Stimulated activated CD8-positive, alpha-beta memory T cell treated with anti-CD3 and anti-CD28 coated beads, Interleukin-12 subunit alpha, Interleukin-12 subunit beta, amount 100 ng/mL, for 4 hours (primary cell): ENCODE results near the gene NR2C2.

Experiments
- DNase-seq: peaks from one replicate; pipeline ENCODE4 v3.0.0-alpha.2; 2020; ENCODE audit warnings: low read depth

The NR2C2 gene

GRCh38 chr3:15023249-15023648, 75.9 kb downstream of the NR2C2 start:
- DNase-seq: no peak

DNA sequence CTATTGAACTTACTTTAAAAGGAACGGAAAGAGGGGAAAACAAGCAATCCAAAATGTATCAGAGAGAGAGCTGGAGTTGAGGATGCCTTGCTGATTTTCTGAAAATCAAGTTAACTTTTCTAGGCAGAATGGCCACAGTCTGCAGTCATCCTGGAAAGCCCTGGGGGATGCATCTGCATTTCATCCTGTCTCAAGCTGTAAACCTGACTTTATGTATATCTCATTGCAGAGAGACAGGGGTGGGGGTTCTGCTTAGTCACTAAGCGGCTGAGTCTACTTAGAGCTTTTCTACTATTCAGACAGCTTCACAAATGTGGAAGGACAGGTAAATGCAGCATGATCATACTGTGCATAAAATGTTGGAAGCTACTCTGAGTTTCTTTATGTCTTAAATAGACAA, 76.3 kb downstream of the NR2C2 start:
- no peak for DNase-seq

GRCh38 chr3:15029625-15030024, 82.2 kb downstream of the NR2C2 start:
- no peak for DNase-seq

DNA sequence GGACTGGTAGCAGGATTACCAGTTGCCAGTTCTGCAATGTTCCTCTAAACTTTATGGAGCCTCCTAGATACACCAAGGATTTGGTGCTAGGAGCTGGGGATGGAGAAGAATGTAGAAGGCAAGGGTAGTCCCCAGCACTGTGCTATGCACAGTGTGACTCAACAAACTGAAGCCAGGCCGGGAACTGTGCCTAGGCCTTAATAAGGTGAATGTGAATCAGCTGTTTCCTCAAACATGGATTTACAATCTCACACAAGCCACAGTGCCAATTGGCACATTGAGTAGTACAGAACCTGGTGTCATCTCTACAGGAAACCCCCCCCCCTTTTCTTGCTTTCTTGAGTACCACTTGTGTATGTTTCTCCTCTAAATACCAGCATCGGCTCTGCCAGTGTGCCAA, 85.3 kb downstream of the NR2C2 start:
- no peak for DNase-seq

DNA sequence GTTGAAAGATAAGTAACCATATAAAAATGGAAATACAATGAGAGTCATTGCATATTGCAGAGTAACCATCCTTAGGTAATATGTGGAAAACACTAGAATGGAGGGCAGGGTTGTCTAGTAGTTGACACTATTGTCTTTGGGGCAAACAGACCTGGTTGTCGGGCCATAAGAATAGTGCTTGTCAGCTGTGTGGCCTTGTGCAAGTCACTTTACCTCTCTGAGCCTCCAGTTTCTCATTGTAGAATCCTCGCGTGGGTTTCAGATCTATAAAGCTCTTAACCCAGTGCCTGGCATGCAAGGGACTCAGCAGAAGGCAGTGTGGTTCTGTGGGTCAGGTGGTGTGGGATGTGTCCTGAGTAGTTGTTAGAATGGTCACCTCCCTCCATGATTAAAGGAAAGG, 85.7 kb downstream of the NR2C2 start:
- no peak for DNase-seq

- no peak for DNase-seq
Observed at GRCh38 chr3:15038306-15038705, 90.9 kb downstream of the NR2C2 start.

GRCh38 chr3:15040844-15041243, 93.5 kb downstream of the NR2C2 start:
- no peak for DNase-seq

DNA sequence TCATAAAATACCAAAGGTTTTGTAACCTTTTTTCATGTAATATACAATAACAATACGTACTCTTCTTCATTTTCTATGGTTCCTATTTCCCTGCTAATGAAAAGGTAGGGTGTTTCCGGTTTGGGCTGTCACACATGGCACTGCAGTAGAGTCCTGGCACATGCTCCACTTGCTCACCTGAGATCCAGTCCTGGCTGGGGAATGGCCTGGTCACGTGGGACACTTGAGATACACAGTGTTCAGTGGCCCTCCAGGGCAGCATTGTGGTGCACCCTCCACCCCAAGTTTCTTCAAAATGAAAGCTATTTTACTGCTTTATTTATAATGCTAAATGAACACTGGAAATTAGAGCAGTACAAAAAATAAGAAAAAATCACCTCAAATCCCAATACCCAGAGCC, 94.6 kb downstream of the NR2C2 start:
- no peak for DNase-seq

DNA sequence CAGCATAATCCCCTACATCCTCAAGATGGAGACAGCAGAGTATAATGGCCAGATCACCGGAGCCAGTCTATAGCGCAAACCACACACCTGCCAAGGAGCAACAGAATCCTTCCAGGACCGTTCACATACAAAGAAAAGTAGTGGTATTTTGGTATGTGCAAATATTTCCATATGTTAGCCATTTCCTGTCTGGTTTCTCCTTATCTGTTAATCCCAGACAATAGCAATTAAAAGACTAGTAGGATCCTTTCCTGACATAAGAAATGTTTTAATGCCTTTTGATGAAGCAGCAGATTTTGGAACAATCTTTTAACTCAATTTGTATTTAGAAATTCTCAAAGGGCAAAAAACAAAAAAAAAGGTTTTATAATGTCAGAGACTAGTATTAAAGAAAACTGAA, 95.6 kb downstream of the NR2C2 start:
- DNase-seq: no peak

DNA sequence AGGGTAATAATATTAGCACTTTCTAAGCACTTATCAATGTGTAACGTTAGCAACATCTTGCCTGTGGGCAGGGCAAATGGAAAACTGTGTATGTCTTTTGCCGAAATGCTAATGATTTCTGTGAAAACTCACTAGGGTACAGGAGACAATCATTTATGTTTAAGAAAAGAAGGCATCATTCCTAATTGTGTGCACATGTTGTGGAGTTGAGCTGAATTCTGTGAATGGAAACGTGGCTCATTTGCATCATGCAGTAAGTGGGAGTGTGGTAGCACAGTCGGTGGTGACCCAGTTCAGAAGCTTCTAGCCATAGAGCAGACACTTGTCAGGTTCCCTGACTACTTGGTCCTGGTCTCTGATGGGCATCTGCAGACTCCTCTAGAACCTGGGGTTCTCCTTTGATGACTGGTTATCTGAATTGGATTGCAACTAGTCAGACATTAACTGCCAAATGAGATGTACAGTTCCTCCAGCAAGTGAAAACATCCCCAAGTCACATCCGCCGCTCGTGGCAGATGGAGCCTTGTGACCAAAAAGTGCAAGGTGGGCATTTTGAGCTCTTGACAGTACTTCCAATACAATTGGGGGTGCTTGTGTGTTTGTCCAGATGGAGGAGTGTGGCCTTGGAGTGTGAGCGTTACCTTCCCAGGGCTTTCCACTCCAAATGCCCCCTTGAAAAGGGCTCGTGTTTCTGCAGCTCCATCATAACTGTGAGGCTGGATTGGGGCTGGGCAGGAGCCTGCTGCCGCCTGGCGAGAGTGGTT, 96.2 kb downstream of the NR2C2 start:
- no peak for DNase-seq

DNA sequence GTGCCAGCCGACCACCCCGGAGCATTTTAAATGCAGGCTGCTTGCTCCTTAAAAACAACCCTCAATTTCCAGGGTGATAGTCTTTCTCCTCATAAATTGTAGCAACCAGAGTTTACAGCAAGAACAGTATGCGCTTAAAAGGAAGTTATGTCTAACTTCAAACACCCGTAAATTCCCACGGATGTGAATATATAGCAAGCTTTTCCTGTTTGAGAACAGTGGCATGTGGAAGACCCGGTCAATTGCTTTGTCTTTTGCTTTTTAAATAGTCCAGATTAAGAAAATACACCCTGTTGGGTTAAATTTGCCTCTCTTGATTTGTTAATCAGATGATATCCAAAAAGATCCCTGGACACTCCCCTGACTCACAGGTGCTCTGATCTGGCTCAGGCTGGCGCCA, 96.9 kb downstream of the NR2C2 start:
- DNase-seq: no peak

DNA sequence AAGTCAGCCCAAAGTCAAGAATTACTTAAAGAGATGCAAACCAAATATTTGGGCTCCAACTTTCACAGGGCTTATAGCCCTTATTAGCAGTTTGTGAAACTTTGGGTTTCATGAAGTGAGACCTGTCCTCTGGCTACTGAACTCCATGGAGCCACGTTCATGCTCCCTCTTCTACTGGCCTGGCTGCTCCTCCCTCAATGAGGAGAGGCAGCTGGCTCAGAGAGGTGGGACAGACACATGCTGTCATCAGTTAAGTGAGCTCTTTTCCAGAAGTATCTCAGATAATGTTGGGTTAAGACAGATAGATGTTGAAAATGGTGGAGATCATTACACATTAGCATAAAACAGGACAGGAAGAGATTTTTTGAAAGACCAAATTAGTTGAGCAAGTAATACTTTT, 98.3 kb downstream of the NR2C2 start:
- DNase-seq: no peak

DNA sequence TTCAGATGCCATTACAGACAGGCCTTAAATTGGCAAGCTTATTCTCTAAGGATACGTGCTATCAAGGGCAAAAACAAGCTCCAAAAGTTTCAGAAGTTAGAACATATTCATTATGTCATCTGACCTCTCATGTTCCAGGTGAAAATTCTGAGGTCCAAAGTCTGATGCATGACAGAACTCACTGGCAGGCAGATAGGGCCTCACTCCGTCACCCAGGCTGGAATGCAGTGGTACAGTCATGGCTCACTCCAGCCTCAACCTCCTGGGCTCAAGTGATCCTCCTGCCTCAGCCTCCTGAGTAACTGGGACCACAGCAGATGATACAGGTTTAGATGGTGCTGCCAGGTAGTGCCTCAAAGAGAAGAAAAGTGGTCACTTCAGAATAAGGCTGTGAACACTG, 102.2 kb downstream of the NR2C2 start:
- no peak for DNase-seq

DNA sequence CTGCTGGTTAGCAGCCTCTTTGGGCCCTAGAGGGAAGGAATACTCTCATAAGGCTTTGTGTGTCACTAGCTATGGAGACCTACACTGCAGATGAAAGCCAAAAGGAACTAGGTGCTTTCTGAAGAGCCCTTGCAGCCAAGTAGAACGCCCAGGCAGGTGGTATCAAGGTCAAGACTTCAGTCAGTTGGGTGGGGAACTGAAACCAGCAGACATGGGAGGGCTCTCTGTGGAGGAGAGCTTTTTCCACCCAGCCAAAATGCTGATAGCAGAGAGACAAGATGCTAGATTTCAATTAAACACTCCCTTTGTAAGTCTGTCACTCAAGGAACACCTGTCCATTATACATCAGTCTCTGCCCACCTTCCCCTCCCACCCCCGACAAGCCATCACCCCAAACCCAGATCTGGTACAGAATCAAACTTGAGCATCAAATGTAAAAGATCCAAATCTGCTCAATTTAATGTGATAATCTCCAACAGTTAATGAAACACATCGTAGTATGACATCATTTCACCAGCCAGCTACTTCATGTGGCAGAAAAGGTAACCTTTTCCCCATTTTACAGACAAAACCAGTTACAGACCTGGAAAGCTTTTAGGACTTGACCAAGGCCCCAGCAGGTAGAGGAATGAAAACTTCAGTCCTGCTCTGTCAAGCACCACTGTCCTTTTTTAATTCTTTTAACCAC, 103.2 kb downstream of the NR2C2 start:
- DNase-seq: no peak

DNA sequence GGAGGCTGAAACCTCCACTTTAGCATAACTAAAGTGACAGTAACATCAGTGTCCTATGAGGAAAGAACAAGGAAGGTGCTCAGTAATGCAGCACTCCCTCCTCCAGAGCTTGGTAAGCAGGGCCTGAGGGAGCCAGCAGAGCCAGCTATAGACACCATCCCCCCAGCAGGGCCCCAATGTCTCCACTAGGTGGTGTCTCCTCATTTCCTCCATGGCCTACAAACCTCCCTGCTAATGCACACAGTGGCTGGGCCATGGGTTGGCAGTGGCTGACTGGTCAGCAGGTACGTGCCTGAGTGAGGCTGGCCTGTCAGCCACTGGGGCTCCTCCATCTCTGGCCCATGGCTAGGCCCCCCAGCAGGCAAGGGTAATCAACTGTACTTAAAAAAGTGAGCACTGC, 104.1 kb downstream of the NR2C2 start:
- no peak for DNase-seq

GRCh38 chr3:15052335-15053242, 105.2 kb downstream of the NR2C2 start:
- DNase-seq: no peak

- no peak for DNase-seq
Observed at GRCh38 chr3:15053541-15053940, 106.2 kb downstream of the NR2C2 start.

DNA sequence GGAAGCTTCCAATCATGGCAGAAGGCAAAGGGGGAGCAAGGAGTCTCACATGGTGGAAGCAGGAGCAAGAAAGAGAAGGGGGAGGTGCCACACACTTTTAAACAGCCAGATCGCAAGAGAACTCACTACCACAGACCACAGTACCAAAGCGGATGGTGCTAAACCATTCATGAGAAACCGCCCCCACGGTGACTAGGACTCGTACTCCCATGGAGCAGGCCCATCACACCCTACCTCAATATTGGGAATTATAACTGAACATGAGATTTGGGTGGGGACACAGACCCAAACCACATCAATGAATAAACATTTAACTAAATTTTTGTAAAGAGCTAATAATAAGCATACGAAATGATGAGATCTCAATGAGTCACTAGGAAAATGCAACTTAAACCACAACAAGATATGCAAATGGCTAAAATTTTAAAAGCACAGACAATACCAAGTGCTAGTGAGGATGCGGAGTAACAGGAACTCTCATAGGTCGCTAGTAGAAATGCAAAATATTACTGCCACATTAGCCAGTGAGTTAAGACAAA, 107.7 kb downstream of the NR2C2 start:
- peak; percentile 34 for DNase-seq

DNA sequence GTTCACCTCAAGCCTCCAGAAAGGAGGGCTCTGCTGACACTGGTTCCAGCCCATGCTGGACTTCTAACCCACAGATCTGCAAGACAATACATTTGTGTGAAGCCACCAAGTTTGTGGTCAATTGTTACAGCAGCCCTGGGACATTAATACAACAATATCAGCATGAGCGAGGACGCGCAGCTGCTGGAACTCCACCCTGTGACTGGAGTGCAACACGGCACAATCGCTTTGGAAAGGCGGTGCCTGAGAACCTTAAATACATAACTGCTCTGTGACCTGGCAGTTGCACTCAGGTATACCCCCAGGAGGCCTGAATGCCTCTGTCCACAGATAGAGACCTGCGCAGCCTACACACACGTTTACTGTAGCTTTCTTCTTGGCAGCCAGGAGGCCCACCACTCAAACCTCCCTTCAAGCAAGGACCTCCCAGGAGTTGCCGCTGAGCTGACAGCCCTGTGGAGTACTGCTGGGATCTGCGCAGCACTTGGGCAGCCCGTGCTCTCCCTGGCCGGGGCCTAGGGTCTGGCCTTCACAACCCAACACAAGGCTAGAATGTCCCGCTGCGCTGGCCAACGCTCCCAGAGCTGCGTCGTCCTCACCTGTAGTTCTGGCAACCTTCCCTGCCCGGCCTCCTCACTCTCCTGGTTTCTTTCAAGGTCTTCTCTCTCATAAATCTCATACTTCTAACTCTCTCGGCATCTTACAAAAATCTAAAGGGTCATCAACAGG, 109.5 kb downstream of the NR2C2 start:
- no peak for DNase-seq

GRCh38 chr3:15060029-15060428, 112.6 kb downstream of the NR2C2 start:
- DNase-seq: no peak

GRCh38 chr3:15063238-15063637, 115.9 kb downstream of the NR2C2 start:
- no peak for DNase-seq
